HG02588 (cell line): ENCODE results near the gene NTHL1.

Experiments
- ATAC-seq: cut with Tn5 transposase; IDR thresholded peaks from one replicate; pipeline ENCODE4 v1.9.1; 2021; ENCODE audit warnings: mild to moderate bottlenecking, moderate library complexity; ENCODE audit not compliant: unreplicated experiment

The NTHL1 gene

GRCh38 chr16:1998360-1998835 is 49.2 kb downstream of the NTHL1 start:
- ATAC-seq = no peak

GRCh38 chr16:1997494-1998359 is 49.9 kb downstream of the NTHL1 start:
- ATAC-seq = no peak

- no peak for ATAC-seq
These were observed 53.9 kb downstream of the NTHL1 start for GRCh38 chr16:1993731-1994131.

GRCh38 chr16:1992704-1993317 is 54.8 kb downstream of the NTHL1 start:
- no peak for ATAC-seq

DNA sequence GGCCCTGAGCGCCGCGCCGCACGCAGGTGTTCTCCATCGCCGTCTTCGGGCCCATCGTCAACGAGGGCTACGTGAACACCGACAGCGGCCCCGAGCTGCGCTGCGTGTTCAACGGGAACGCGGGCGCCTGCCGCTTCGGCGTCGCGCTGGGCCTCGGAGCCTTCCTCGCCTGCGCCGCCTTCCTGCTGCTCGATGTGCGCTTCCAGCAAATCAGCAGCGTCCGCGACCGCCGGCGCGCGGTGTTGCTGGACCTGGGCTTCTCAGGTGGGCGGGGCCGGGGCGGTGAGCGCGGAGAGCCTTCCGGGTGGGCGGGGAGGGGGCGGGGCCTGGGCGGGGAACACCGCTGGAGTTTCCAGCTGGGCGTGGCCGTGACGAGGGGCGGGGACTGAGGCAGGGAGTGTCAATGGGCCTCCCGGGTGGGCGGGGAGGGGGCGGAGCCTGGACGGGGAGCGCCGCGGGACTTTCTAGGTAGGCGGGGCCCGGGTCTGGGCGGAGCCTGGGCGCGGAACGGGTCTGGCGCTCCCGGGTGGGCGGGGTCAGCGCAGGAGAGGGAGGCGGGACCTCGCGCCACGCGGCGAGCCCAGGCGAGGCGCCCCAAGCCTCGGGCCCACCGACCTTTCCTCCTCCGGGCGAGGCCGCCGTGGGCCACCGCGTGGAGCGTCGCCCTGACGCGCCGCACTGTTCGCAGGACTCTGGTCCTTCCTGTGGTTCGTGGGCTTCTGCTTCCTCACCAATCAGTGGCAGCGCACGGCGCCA is 55.5 kb downstream of the NTHL1 start:
- peak; percentile 44 for ATAC-seq

DNA sequence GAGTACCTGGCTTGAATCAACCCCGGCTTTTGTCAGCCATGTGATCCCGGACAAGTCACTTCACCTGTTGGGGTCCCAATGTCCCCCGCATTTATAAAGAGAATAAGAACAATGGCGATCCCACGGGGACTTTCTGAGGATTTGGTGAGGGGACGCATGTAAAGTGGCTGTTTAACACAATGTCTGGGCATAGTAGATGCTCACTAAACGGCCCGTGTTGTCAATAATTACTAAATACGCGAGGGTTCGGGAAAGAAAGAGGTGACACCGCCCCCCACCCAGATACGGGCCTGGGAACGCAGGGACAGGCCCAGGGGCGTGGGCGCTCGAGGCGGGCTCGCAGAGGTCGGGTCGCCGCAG is 56.1 kb downstream of the NTHL1 start:
- no peak for ATAC-seq

DNA sequence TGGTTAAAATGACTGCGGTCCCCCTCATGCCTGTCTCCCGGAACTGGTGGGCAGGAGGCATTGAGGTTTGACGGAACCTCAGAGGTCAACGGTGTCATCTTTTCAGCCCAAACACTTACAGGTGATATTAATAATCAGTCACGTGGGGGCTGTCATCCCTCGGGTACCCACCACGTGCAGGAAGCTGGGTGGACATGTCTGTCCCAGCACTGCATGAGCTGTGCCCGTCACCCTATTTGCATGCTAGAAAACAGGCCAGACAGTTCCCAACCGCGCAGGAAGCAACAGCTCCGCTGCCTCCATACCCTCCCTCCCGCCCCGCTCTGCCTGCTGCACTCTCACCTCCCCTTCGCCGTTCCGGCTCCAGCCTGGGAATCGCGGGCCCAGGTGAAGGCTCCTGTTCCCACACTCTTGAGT is 56.5 kb downstream of the NTHL1 start:
- ATAC-seq = no peak

GRCh38 chr16:1990351-1991134 is 57.1 kb downstream of the NTHL1 start:
- no peak for ATAC-seq

- ATAC-seq = no peak
These were observed 57.6 kb downstream of the NTHL1 start for GRCh38 chr16:1990101-1990350.
